GM19240 (cell line): ENCODE measurements around the gene UBAP1.
"Not testable (repeated sequence)": the region's sequence is repeated elsewhere in the genome, so short reads cannot be mapped to it uniquely, and the experiment has no call there.

Experiments used
- DNase-seq: peaks from one replicate; pipeline ENCODE4 v3.0.0; 2011; ENCODE audit warnings: low spot score; ENCODE audit not compliant: insufficient read length

Gene UBAP1

GRCh38 chr9:34179213-34180136 lies 632 bp downstream of the UBAP1 start:
- no peak for DNase-seq

- no peak for DNase-seq
Measured at GRCh38 chr9:34185778-34186551, 7.1 kb downstream of the UBAP1 start.

- DNase-seq = no peak
Measured at GRCh38 chr9:34187891-34188240, 9.0 kb downstream of the UBAP1 start.

- DNase-seq = no peak
Measured at GRCh38 chr9:34190996-34191892, 12.4 kb downstream of the UBAP1 start.

- DNase-seq = no peak
Measured at GRCh38 chr9:34195143-34195542, 16.3 kb downstream of the UBAP1 start.

- DNase-seq = not testable (repeated sequence)
Measured at GRCh38 chr9:34197286-34197685, 18.4 kb downstream of the UBAP1 start.

- DNase-seq = no peak
Measured at GRCh38 chr9:34197756-34198711, 19.2 kb downstream of the UBAP1 start.

GRCh38 chr9:34200092-34200491 lies 21.2 kb downstream of the UBAP1 start:
- no peak for DNase-seq

- DNase-seq = no peak
Measured at GRCh38 chr9:34203275-34203991, 24.6 kb downstream of the UBAP1 start.

- DNase-seq = no peak
Measured at GRCh38 chr9:34203992-34204635, 25.3 kb downstream of the UBAP1 start.

GRCh38 chr9:34205102-34205501 lies 26.3 kb downstream of the UBAP1 start:
- DNase-seq = no peak

GRCh38 chr9:34206561-34206960 lies 27.7 kb downstream of the UBAP1 start:
- DNase-seq = no peak

GRCh38 chr9:34211395-34211794 lies 32.6 kb downstream of the UBAP1 start:
- DNase-seq = no peak

- not testable (repeated sequence) for DNase-seq
Measured at GRCh38 chr9:34214354-34215000, 35.6 kb downstream of the UBAP1 start.

GRCh38 chr9:34216325-34216724 lies 37.5 kb downstream of the UBAP1 start:
- DNase-seq = no peak

GRCh38 chr9:34217015-34217414 lies 38.2 kb downstream of the UBAP1 start:
- not testable (repeated sequence) for DNase-seq

GRCh38 chr9:34218446-34218845 lies 39.6 kb downstream of the UBAP1 start:
- DNase-seq = no peak

- DNase-seq = no peak
Measured at GRCh38 chr9:34219421-34219820, 40.6 kb downstream of the UBAP1 start.

- no peak for DNase-seq
Measured at GRCh38 chr9:34220218-34220617, 41.4 kb downstream of the UBAP1 start.
